NCI-H1048 (cell line): ENCODE measurements around the gene S100A3.

Experiments
- DNase-seq: peaks from one replicate; lab custom pipeline; 2025; lab: John Stamatoyannopoulos, UW

Gene S100A3

GRCh38 chr1:153547560-153548551 lies 1.2 kb downstream of the S100A3 start:
- no peak for DNase-seq

DNA sequence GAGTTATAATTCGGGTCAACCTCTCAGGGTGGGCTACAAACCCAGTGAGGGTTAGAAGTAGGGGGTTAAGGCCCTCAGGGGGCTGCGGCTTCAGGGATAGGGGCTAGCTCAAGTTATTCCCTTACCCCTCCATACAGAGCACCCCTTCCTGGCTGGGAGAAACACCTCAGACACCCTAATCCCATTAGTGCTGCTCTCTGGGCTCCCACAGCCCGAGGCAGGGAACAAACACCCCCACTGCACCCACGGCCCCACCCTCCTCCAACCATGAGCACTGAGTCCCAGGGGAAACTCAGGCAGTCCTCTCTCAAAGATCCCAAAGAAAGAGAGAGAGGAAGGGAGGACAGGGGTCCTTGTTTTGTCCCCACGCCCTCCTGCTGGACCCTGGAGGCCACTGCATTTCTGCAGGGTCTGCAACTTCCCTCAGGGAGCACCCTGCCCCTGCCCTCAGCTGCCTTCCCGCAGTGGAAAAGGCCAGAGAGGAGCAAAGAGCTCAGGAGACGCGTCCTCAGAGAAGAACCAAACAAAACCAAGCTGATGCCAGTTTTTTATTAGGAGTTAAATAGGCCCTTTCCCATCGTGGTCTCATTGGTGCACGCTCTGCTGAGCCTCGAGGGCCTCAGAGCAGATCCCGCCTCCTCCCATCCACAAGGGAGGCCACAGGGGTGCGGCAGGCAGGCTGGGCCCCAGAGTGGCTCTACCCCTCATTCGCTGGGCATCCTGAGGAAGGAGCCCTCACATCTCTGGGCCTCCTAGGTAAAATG lies 2.1 kb downstream of the S100A3 start:
- no peak for DNase-seq

- DNase-seq = no peak
These were observed 2.7 kb downstream of the S100A3 start for GRCh38 chr1:153546371-153546770.

GRCh38 chr1:153545067-153546055 lies 3.7 kb downstream of the S100A3 start, which contains the start of gene S100A4:
TSS of gene S100A4 (minus strand) at chr1:153545806. CDS start at chr1:153544794, 1,012 bp downstream.
- peak; percentile 45 for DNase-seq

GRCh38 chr1:153544453-153545066 lies 4.5 kb downstream of the S100A3 start:
- DNase-seq = no peak

GRCh38 chr1:153543736-153544135 lies 5.3 kb downstream of the S100A3 start:
- no peak for DNase-seq

DNA sequence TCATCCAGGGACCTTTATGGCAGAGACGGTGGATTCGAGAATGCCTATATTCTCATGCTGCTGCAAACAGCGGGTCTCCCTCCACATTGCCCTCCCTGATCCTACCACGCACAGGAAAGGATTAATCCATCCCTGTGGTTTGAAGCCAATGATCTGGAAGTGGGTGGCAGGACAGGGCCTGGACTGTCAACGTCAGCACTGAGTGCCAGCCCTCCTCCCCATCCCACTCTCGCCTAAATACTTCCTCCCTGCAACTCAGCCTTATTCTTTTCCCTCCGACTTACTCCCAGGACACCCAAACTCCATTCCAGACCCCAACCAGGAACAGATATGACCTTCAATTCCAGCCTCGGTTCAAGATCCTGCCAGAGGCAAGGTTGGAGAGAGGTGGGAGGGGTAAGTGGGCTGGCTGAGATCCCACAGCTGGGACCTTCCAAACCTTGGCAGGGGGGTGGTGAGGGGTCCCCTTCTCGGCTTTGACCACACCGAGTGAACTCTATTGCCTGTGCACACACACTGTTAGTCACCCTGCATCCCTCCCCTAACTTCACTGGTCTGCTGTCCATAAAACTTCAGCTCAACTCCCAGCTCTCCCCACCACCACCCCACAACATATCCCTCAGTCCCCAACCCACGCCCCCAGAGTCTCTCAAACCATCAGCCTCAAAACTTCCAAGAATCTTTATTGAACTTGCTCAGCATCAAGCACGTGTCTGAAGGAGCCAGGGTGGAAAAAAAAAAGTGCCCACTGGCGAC lies 5.9 kb downstream of the S100A3 start:
- DNase-seq = no peak

DNA sequence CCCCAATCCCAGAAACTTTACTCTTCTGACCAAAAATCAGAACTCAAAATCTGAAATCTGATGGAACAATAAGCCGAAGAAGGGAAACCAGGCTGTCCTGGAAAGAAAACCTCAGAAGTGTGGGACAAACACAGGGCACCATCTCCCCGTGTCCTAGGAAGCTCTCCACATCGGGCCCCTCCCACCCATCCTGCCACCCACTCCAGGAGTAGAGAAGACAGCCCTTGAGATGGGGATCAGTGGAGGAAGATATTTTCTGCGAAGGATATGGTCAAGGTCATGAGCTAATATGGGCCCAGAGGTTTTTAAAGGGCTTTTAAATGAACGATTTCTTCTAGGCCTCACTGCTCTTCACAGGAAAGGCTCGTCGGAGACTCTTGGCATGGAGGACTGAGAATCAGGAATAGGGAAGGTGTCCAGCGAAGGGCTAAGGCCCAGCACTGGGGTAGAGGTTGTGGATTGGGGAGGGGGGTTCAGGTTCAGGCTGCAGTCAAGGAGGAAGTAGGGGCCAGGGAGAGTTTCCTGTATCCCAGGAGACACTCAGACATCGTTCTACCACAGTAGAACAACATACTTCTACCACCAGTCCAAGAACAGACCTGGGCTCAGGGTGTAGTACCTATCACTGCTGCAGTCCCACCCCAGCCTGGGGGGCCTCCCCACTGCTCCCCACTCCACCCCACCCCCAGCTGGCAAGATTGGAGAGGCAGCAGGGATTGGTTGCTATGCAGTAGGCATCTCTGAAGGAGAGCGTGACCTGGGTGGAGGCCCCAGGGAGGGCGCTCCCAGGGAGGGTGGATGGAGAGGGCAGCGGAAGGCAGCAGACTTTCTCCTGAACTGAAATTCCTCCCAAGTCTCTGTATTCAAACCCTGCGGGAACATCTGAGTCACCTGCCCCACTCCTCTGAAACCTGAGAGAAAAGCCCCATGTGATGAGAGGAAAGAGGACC lies 7.1 kb downstream of the S100A3 start:
- DNase-seq = no peak

DNA sequence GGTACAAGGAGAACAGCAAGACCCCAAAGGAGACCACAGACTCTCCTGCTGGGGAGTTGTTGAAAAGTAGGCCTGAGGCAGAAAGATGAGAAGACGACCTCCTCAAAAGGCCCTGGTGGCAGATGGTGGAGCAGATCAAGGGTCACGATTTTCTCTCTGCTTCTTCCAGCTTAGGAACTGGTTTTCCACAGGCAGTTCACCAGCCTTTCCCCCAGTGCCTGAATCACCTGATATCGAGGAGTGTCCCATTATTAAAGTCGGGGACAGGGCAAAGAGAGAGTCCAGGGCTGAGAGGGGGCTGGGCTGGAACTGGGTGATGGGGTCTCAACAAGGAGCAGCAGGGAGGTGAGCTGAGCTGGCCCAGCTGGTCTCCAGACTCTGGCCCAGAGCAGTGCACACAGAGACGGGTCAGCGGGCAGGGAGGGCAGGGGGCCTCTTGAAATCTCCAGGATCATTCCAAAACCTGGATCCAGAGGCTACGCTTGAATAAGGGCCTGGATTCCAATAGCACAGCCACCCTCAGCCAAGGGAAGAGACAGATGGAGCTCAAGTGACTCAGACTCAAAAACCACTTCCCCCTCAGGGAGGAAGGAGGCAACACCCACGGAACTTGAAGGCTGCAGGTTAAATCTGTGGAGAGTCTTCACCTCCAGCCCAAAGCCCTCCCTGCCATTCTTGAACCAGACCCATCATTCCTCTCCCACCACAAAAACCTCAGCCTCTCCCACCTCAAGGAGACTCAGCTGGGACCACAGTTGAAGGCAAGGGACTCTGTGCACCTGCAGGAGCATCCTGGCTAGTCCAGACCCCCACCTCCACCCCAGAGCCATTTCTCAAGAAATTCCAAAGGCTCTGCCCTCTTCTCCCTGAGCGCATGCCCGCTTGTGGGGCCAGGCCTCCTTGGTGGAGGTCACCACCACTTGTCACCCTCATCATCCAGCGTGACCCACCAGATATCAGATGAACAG lies 8.4 kb downstream of the S100A3 start, which contains the start of gene S100A5:
S100A5 (minus strand) TSS at position 541 of the 968 bp plus-strand sequence. CDS start 743 bp downstream, outside the sequence.
- DNase-seq = no peak

DNA sequence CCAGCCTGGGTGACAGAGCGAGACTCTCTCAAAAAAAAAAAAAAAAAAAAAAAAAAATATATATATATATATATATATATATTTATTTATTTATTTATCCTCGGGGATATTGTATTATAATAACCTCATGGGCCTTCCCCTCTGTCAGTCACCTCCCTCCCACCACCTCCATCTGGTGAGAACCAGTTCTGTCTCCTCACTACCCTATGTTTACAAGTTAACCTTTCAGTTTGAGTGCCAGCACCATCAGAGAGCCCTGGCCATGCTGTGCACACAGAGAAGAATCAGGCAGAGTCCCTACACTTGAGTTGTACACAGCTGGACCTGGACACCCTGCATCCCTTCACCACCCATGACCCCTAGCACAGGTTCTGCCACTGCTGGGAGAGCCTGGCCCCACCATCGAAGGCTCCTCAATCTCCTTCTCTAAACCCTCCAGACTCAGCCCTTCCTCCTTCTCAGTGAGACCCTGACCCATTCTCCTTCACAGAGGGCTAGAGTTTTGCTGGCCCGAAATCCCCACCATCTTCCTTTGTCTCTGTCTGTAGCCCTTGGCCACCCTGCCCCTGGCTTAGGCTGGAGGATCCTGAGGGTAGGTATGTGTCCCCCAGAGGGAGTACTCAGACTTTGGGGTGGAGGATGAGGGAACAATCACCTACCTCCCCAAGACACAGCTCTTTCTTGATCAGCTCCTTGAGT lies 9.5 kb downstream of the S100A3 start:
- DNase-seq = no peak

GRCh38 chr1:153538315-153538821 lies 10.7 kb downstream of the S100A3 start:
- no peak for DNase-seq

DNA sequence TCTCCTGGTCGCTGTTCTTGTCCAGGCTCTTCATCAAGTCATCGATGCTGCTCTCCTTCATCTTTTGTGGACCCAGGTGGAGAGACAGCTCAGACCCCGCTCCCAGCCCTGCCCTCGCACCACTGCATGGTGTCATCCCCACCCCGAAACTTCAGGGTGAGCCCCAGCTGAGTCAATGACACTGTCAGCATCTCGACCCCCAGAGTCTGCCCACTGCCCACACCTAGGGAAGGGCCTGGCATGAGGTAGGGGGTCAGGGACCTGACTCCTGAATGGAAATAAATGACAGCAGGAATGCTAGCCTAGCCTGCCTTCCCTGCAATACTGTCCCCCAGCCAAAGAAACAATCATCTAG lies 11.7 kb downstream of the S100A3 start:
- no peak for DNase-seq

DNA sequence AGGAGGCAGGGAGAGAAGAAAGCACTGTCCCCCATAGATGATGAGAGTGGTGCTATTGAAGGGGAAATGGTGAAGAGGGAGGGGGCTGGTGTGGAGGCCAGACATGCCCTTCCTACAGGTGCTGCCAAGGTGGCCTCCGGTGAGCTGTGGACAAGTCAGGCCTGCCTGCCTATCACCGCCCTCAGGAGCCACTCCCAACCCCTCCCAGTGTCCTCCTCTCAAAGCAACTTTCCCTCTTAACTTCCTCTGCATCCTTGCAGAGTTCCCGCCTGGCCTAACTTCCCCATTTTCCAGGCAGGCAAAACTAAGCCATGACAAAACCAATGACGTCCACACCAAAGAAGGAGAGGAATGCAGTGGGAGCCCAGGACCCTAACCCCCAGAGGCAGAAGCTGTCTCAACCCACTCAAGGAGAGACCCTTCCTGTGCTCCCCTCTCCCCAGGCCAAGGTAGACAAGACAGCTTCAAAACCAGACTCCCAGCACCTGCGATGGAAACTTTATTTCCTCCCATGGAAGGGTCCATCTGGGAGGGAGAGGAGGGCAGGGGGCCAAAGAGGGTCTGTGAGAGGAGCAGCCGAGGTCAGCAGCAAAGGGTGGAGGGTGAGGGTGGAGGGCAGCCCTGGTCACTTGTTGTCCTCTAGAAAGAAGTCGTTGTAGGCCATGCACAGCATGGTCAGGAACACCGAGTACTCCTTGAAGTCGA lies 12.2 kb downstream of the S100A3 start:
- DNase-seq = no peak

- no peak for DNase-seq
These were observed 12.9 kb downstream of the S100A3 start for GRCh38 chr1:153536012-153536670.

- no peak for DNase-seq
These were observed 13.6 kb downstream of the S100A3 start, which contains the start of gene S100A6 for GRCh38 chr1:153535242-153536011. TSS of gene S100A6 (minus strand) at chr1:153535991. CDS start at chr1:153535339, 652 bp downstream.
